CD8-positive, alpha-beta memory T cell (primary cell): Measurements from ENCODE around the gene DYSF. TPM values are rescaled to one million over a fixed set of nuclear protein-coding genes. Genes with fewer than 3 reads are reported as not detected.

Experiments used
- CTCF ChIA-PET: fragments of 350-600 bp; sonication (Branson Sonifier 250); formaldehyde crosslinking; loops from one replicate; lab custom pipeline; 2021; ENCODE audit warnings: antibody characterized with exemption; lab: Charles Lee
- POLR2A ChIA-PET: fragments of 350-600 bp; sonication (Branson Sonifier 250); formaldehyde crosslinking; loops from one replicate; lab custom pipeline; 2021; ENCODE audit warnings: antibody characterized with exemption; lab: Charles Lee
- DNase-seq, 5 donors: peaks; one replicate each; pipeline versions ENCODE4 v3.0.0 to v3.0.0-alpha.2; 2020 to 2022; ENCODE audit warnings: mixed read lengths in 1 of 5
- H3K27ac ChIP-seq: one replicate; pipeline ENCODE4 v1.7.0; 2013; ENCODE audit warnings: low read depth, mild to moderate bottlenecking, low read length, moderate library complexity
- H3K27me3 ChIP-seq: 2 replicates; pipeline ENCODE4 v1.7.0; 2013; ENCODE audit warnings: low read length, mild to moderate bottlenecking; ENCODE audit not compliant: insufficient read depth, poor library complexity, severe bottlenecking
- H3K36me3 ChIP-seq: 2 replicates; pipeline ENCODE4 v1.7.0; 2013; ENCODE audit warnings: mild to moderate bottlenecking, low read length, moderate library complexity; ENCODE audit not compliant: insufficient read depth
- H3K4me1 ChIP-seq: 2 replicates; pipeline ENCODE4 v1.7.0; 2013; ENCODE audit warnings: mild to moderate bottlenecking, low read length, moderate library complexity; ENCODE audit not compliant: insufficient read depth
- H3K4me3 ChIP-seq: 2 replicates; pipeline ENCODE4 v1.7.0; 2013; ENCODE audit warnings: mild to moderate bottlenecking, low read length
- H3K9me3 ChIP-seq: 2 replicates; pipeline ENCODE4 v1.7.0; 2013; ENCODE audit warnings: mild to moderate bottlenecking, low read length
- H3K27ac Mint-ChIP-seq, 8 donors: one replicate each; pipeline ENCODE4 v1.8.0; 2020 to 2021; ENCODE audit warnings: mixed read lengths in 8 of 8, mild to moderate bottlenecking in 6 of 8, inconsistent platforms in 3 of 8, moderate library complexity in 3 of 8
- H3K27me3 Mint-ChIP-seq, 2 donors: one replicate each; pipeline ENCODE4 v1.8.0; 2020 to 2021; ENCODE audit warnings: mixed read lengths in 2 of 2, mild to moderate bottlenecking in 1 of 2, moderate library complexity in 1 of 2
- H3K36me3 Mint-ChIP-seq, 3 donors: one replicate each; pipeline ENCODE4 v1.8.0; 2020 to 2021; ENCODE audit warnings: mixed read lengths in 3 of 3, inconsistent platforms in 1 of 3, mild to moderate bottlenecking in 1 of 3
- H3K4me1 Mint-ChIP-seq, 3 donors: one replicate each; pipeline ENCODE4 v1.8.0; 2020 to 2021; ENCODE audit warnings: mixed read lengths in 3 of 3, inconsistent platforms in 1 of 3, mild to moderate bottlenecking in 1 of 3
- H3K4me3 Mint-ChIP-seq, 7 donors: one replicate each; pipeline ENCODE4 v1.8.0; 2020 to 2021; ENCODE audit warnings: mixed read lengths in 7 of 7, mild to moderate bottlenecking in 6 of 7, moderate library complexity in 4 of 7, inconsistent platforms in 2 of 7
- H3K9me3 Mint-ChIP-seq, 5 donors: one replicate each; pipeline ENCODE4 v1.8.0; 2020 to 2022; ENCODE audit warnings: mixed read lengths in 5 of 5, mild to moderate bottlenecking in 3 of 5, moderate library complexity in 2 of 5, inconsistent platforms in 1 of 5
- polyA plus RNA-seq: library from polyadenylated mRNA; unstranded; fragments of 300-500 nt; fragmentation: Illumina TruSeq; gene quantifications from one replicate; pipeline ENCODE4 v1.2.3, GENCODE V29; 2021
- total RNA-seq, 2 experiments: library from RNA; stranded (reverse); gene quantifications; one replicate each; pipeline ENCODE4 v1.2.3, GENCODE V29; 2021

The DYSF gene
- total and polyA plus RNA-seq, 3 experiments from 2014 or later, result 3.6 to 4.8 (median 3.9) TPM

GRCh38 chr2:71546777-71547281 lies 93.5 kb downstream of the DYSF start:
- no peak overlapping the region for H3K27ac Mint-ChIP-seq
- H3K4me3 Mint-ChIP-seq, result no peak overlapping the region
- CTCF ChIA-PET, result interaction anchor here (1.2 to 2.6 kb wide), 3 partner anchors 10 to 603 kb away, joined by 5 to 11 read pairs (median 8); no protein-coding TSS in a partner anchor

GRCh38 chr2:71547616-71548285 lies 94.4 kb downstream of the DYSF start:
- H3K36me3 ChIP-seq, result no peaks in the 10 kb centered on the region
- H3K9me3 Mint-ChIP-seq, result peaks cover 0 to 4% (median 0%) of the 10 kb centered on the region in 5 donors
- H3K27me3 Mint-ChIP-seq, result peaks cover 14 to 21% of the 10 kb centered on the region in 2 donors
- H3K27me3 ChIP-seq, result no peaks in the 10 kb centered on the region
- ChIA-PET POLR2A (no interaction called here), CTCF (interaction anchor here (0.7 to 2.6 kb wide), 5 partner anchors 9 to 248 kb away, joined by 3 to 11 read pairs (median 3); no protein-coding TSS in a partner anchor)
- H3K27ac Mint-ChIP-seq, result no peak overlapping the region
- H3K27ac ChIP-seq, result no peak overlapping the region
- H3K4me1 Mint-ChIP-seq, result peaks cover 12 to 17% (median 17%) of the 10 kb centered on the region in 3 donors
- peak in 1 of 5 donors; percentile 15 for DNase-seq
- no peak overlapping the region for H3K4me3 ChIP-seq
- H3K36me3 Mint-ChIP-seq, result peaks cover 0 to 2% (median 0%) of the 10 kb centered on the region in 3 donors
- peaks cover 5% of the 10 kb centered on the region for H3K4me1 ChIP-seq
- H3K4me3 Mint-ChIP-seq, result no peak overlapping the region
- no peaks in the 10 kb centered on the region for H3K9me3 ChIP-seq

More at GRCh38 chr2:71546777-71547281, 93.5 kb downstream of the DYSF start:
- Mint-ChIP-seq H3K27me3 (peaks cover 16 to 21% of the 10 kb centered on the region in 2 donors), H3K4me1 (peaks cover 12 to 17% (median 17%) of the 10 kb centered on the region in 3 donors), H3K9me3 (peaks cover 0 to 4% (median 0%) of the 10 kb centered on the region in 5 donors), H3K36me3 (peaks cover 0 to 2% (median 0%) of the 10 kb centered on the region in 3 donors)
- Histone ChIP-seq H3K27me3 (no peaks in the 10 kb centered on the region), H3K4me3 (no peak overlapping the region), H3K4me1 (peaks cover 5% of the 10 kb centered on the region), H3K9me3 (no peaks in the 10 kb centered on the region), H3K36me3 (no peaks in the 10 kb centered on the region), H3K27ac (no peak overlapping the region)
- POLR2A ChIA-PET, result no interaction called here
- DNase-seq, result peak in 1 of 5 donors; percentile 44

- CTCF ChIA-PET, result interaction anchor here (0.7 to 2.3 kb wide), 3 partner anchors 8 to 601 kb away, joined by 3 to 8 read pairs (median 3); no protein-coding TSS in a partner anchor
- Mint-ChIP-seq H3K36me3 (peaks cover 0 to 2% (median 0%) of the 10 kb centered on the region in 3 donors), H3K9me3 (peaks cover 0 to 4% (median 0%) of the 10 kb centered on the region in 5 donors)
Measured at GRCh38 chr2:71548646-71549425, 95.5 kb downstream of the DYSF start.

GRCh38 chr2:71550801-71551630 lies 97.7 kb downstream of the DYSF start:
- H3K36me3 Mint-ChIP-seq, result peaks cover 0 to 6% (median 0%) of the 10 kb centered on the region in 3 donors
- H3K4me1 ChIP-seq, result no peaks in the 10 kb centered on the region
- peak in 1 of 5 donors; percentile 33 for DNase-seq
- no peak overlapping the region for H3K27ac ChIP-seq
- no peak overlapping the region for H3K4me3 Mint-ChIP-seq
- H3K9me3 Mint-ChIP-seq, result no peaks in the 10 kb centered on the region
- ChIA-PET POLR2A (no interaction called here), CTCF (interaction anchor here (1.5 to 1.6 kb wide), 3 partner anchors 10 to 600 kb away, joined by 6 to 9 read pairs (median 7); no protein-coding TSS in a partner anchor)
- peaks cover 2 to 5% (median 3%) of the 10 kb centered on the region in 3 donors for H3K4me1 Mint-ChIP-seq
- no peak overlapping the region for H3K27ac Mint-ChIP-seq
- H3K27me3 Mint-ChIP-seq, result peaks cover 5 to 8% of the 10 kb centered on the region in 2 donors
- H3K4me3 ChIP-seq, result no peak overlapping the region
- H3K9me3 ChIP-seq, result no peaks in the 10 kb centered on the region
- H3K36me3 ChIP-seq, result no peaks in the 10 kb centered on the region
- H3K27me3 ChIP-seq, result no peaks in the 10 kb centered on the region

More at GRCh38 chr2:71548646-71549425, 95.5 kb downstream of the DYSF start:
- no peaks in the 10 kb centered on the region for H3K36me3 ChIP-seq
- POLR2A ChIA-PET, result no interaction called here
- no peaks in the 10 kb centered on the region for H3K9me3 ChIP-seq
- no peak overlapping the region for H3K27ac ChIP-seq
- peak; percentile 28 to 68 (median 43) for DNase-seq
- H3K4me1 Mint-ChIP-seq, result peaks cover 12 to 17% (median 17%) of the 10 kb centered on the region in 3 donors
- no peak overlapping the region for H3K4me3 Mint-ChIP-seq
- peak overlapping the region in 1 of 8 donors; percentile 63 for H3K27ac Mint-ChIP-seq
- no peak overlapping the region for H3K4me3 ChIP-seq
- H3K27me3 Mint-ChIP-seq, result peaks cover 14 to 21% of the 10 kb centered on the region in 2 donors
- peaks cover 5% of the 10 kb centered on the region for H3K4me1 ChIP-seq
- no peaks in the 10 kb centered on the region for H3K27me3 ChIP-seq

GRCh38 chr2:71551631-71551915 lies 98.2 kb downstream of the DYSF start:
- CTCF ChIA-PET, result interaction anchor here (1.5 to 1.6 kb wide), 3 partner anchors 11 to 599 kb away, joined by 6 to 9 read pairs (median 7); no protein-coding TSS in a partner anchor

GRCh38 chr2:71552356-71552755 lies 99.0 kb downstream of the DYSF start:
- Histone ChIP-seq H3K4me1 (no peaks in the 10 kb centered on the region), H3K27me3 (no peaks in the 10 kb centered on the region), H3K36me3 (no peaks in the 10 kb centered on the region), H3K27ac (no peak overlapping the region), H3K4me3 (no peak overlapping the region), H3K9me3 (no peaks in the 10 kb centered on the region)
- H3K4me1 Mint-ChIP-seq, result peaks cover 2 to 5% (median 3%) of the 10 kb centered on the region in 3 donors
- H3K27ac Mint-ChIP-seq, result no peak overlapping the region
- ChIA-PET CTCF (interaction anchor here (1.5 to 1.6 kb wide), 3 partner anchors 11 to 598 kb away, joined by 6 to 9 read pairs (median 7); no protein-coding TSS in a partner anchor), POLR2A (no interaction called here)
- no peaks in the 10 kb centered on the region for H3K9me3 Mint-ChIP-seq
- H3K36me3 Mint-ChIP-seq, result peaks cover 0 to 6% (median 0%) of the 10 kb centered on the region in 3 donors
- H3K4me3 Mint-ChIP-seq, result no peak overlapping the region
- DNase-seq, result peak in 1 of 5 donors; percentile 26
- peaks cover 5% of the 10 kb centered on the region in 2 donors for H3K27me3 Mint-ChIP-seq

More at GRCh38 chr2:71551631-71551915, 98.2 kb downstream of the DYSF start:
- Histone ChIP-seq H3K9me3 (no peaks in the 10 kb centered on the region), H3K36me3 (no peaks in the 10 kb centered on the region), H3K4me1 (no peaks in the 10 kb centered on the region), H3K27me3 (no peaks in the 10 kb centered on the region), H3K4me3 (no peak overlapping the region), H3K27ac (no peak overlapping the region)
- peaks cover 5 to 8% of the 10 kb centered on the region in 2 donors for H3K27me3 Mint-ChIP-seq
- H3K27ac Mint-ChIP-seq, result no peak overlapping the region
- H3K9me3 Mint-ChIP-seq, result no peaks in the 10 kb centered on the region
- DNase-seq, result peak in 1 of 5 donors; percentile 45
- H3K4me3 Mint-ChIP-seq, result no peak overlapping the region
- H3K4me1 Mint-ChIP-seq, result peaks cover 2 to 5% (median 3%) of the 10 kb centered on the region in 3 donors
- H3K36me3 Mint-ChIP-seq, result peaks cover 0 to 6% (median 0%) of the 10 kb centered on the region in 3 donors
- POLR2A ChIA-PET, result no interaction called here

- Histone ChIP-seq H3K9me3 (no peaks in the 10 kb centered on the region), H3K27me3 (no peaks in the 10 kb centered on the region), H3K27ac (no peak overlapping the region), H3K4me3 (no peak overlapping the region), H3K4me1 (no peaks in the 10 kb centered on the region), H3K36me3 (no peaks in the 10 kb centered on the region)
- no peaks in the 10 kb centered on the region for H3K9me3 Mint-ChIP-seq
- POLR2A ChIA-PET, result no interaction called here
- no peak overlapping the region for H3K4me3 Mint-ChIP-seq
- CTCF ChIA-PET, result interaction anchor here (1.5 to 1.6 kb wide), 2 partner anchors 12 to 598 kb away, joined by 7 to 9 read pairs; no protein-coding TSS in a partner anchor
- no peak for DNase-seq
- no peak overlapping the region for H3K27ac Mint-ChIP-seq
- peaks cover 5% of the 10 kb centered on the region in 2 donors for H3K27me3 Mint-ChIP-seq
- peaks cover 0 to 6% (median 0%) of the 10 kb centered on the region in 3 donors for H3K36me3 Mint-ChIP-seq
- peaks cover 2 to 5% (median 3%) of the 10 kb centered on the region in 3 donors for H3K4me1 Mint-ChIP-seq
Measured at GRCh38 chr2:71552861-71553301, 99.5 kb downstream of the DYSF start.
